Testis (tissue), 2 donors: ENCODE measurements around the gene LRRC15.

Experiments
- POLR2A ChIP-seq: fragments of 450-650 bp; IDR thresholded peaks from one replicate; pipeline ENCODE4 v1.6.1; 2017; ENCODE audit warnings: antibody characterized with exemption, mild to moderate bottlenecking, moderate library complexity
- TF ChIP-seq, protein P1 (sequence below), 3 experiments: fragments of 450-650 bp in 2 of 3; fragments of 200-600 bp in 1 of 3; sonication (generic) in 1 of 3; IDR thresholded peaks; one replicate each; pipeline ENCODE4 v1.5.1; 2016 to 2019; ENCODE audit warnings: antibody characterized with exemption in 3 of 3, mild to moderate bottlenecking in 2 of 3, moderate library complexity in 1 of 3

DNA sequence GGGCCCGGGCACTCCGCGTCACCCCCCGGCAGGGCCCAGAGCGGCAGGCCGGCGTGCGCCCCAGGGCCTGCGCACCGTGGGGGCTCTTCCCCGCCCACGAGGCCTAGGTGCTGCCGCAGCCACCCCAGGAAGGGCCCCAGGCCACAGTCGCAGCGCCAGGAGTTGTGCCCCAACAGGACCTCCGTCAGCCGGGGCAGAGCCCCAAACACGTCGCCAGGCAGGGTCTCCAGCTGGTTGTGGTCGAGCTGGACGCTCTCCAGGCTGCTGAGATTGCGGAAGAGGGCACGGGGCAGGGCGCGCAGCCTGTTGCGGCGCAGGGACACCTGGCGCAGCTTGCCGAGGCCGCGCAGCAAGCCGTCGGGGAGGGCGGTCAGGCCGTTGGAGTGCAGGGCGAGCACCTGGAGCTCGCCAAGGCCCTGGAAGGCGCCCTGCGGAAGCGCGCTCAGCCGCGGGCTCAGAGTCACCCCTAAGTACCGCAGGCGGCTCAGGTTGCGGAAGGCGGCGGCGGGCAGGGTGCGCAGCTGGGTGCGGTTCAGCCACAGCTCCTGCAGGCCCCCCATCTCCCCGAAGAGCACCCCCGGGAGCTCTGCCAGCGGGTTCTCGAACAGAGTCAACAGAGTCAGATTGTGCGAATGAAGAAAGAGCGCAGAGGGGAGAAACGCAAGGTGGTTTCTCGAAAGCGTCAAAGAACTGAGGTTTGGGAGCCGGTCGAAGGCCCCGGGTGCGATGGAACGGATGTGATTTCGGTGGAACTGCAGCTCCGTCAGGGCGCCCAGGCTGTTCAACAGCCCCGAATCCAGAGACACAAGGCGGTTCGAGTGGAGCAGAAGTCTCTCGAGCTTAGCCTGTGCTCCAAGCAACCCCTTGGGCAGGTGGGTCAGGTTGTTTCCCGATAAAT lies 27.6 kb upstream of the LRRC15 start:
- TF ChIP-seq, protein P1, sequence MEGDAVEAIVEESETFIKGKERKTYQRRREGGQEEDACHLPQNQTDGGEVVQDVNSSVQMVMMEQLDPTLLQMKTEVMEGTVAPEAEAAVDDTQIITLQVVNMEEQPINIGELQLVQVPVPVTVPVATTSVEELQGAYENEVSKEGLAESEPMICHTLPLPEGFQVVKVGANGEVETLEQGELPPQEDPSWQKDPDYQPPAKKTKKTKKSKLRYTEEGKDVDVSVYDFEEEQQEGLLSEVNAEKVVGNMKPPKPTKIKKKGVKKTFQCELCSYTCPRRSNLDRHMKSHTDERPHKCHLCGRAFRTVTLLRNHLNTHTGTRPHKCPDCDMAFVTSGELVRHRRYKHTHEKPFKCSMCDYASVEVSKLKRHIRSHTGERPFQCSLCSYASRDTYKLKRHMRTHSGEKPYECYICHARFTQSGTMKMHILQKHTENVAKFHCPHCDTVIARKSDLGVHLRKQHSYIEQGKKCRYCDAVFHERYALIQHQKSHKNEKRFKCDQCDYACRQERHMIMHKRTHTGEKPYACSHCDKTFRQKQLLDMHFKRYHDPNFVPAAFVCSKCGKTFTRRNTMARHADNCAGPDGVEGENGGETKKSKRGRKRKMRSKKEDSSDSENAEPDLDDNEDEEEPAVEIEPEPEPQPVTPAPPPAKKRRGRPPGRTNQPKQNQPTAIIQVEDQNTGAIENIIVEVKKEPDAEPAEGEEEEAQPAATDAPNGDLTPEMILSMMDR (IDR thresholded peaks at IDR 0.05) = no peak
- no peak for TF ChIP-seq POLR2A
